ENCODE measurements around the gene C19orf53. TPM values are rescaled to one million over a fixed set of nuclear protein-coding genes. Genes with fewer than 3 reads are reported as not detected.

Gene C19orf53
- total and polyA plus RNA-seq, 2 of the 13 experiments (the other 11 are each of a cell fraction or from before 2014, with no cell fraction given), result 129 to 130 TPM

- ChIA-PET POLR2A (no interaction called here), CTCF (ENCODE audit: low intra/inter-chr PET ratio, low total read pairs) (no interaction called here)
- in situ Hi-C loops (cut with HindIII; ENCODE audit: extremely low pct_ligation_motif_present, low pct_unique_long_range_greater_than_20kb) (loop anchor here (10.0 kb wide), 1 partner anchor 453 kb away; no protein-coding TSS in a partner anchor), intact Hi-C loops (cut with micrococcal nuclease; ENCODE audit: unreplicated experiment) (no loop called here)
- no peak for ATAC-seq
- H3K27me3 ChIP-seq (ENCODE audit: control insufficient read depth in 1 of 2, insufficient read depth in 2 of 2, low read length in 2 of 2), result no peaks in the 10 kb centered on the region
- H3K4me1 ChIP-seq (ENCODE audit: insufficient read depth, low read length), result peaks cover 39% of the 10 kb centered on the region
- no TSS peak for BruUV-seq (replicated peaks)
- no peak overlapping the region for H3K27ac ChIP-seq (ENCODE audit: extremely low read length, insufficient read depth, low read length)
- no peaks in the 10 kb centered on the region for H4K20me1 ChIP-seq (ENCODE audit: insufficient read depth, low read length)
- H3K36me3 ChIP-seq (replicated peaks in 1 of 2; ENCODE audit: control insufficient read depth in 1 of 2, insufficient read depth in 2 of 2, low read length in 2 of 2), result no peaks in the 10 kb centered on the region
- peaks cover 6% of the 10 kb centered on the region for H3K79me2 ChIP-seq (ENCODE audit: insufficient read depth, low read length)
- H3K4me3 ChIP-seq (replicated peaks in 1 of 3; ENCODE audit: insufficient read depth in 1 of 3, low read depth in 2 of 3, low read length in 3 of 3), result no peak overlapping the region
- H3K9ac ChIP-seq (ENCODE audit: insufficient read depth, low read depth, low read length), result no peak overlapping the region
- no peak overlapping the region for H3K4me2 ChIP-seq (ENCODE audit: low read depth, low read length)
- no peak overlapping the region for H2AFZ ChIP-seq (ENCODE audit: low read length)
- H3K9me3 ChIP-seq (ENCODE audit: low read length), result no peaks in the 10 kb centered on the region
- TF ChIP-seq POGZ (CRISPR knock-in tag; IDR thresholded peaks at IDR 0.05), result no peak
- no peak for TF ChIP-seq HIVEP1 (CRISPR knock-in tag; IDR thresholded peaks at IDR 0.05)
- no peak for TF ChIP-seq ZNF180 (CRISPR knock-in tag; IDR thresholded peaks at IDR 0.05; ENCODE audit: borderline replicate concordance, low read depth)
- no peak for TF ChIP-seq SIX1 (CRISPR knock-in tag; IDR thresholded peaks at IDR 0.05; ENCODE audit: borderline replicate concordance)
- TF ChIP-seq ZSCAN5A (CRISPR knock-in tag; IDR thresholded peaks at IDR 0.05; ENCODE audit: borderline replicate concordance), result no peak
- peak; percentile 73 for TF ChIP-seq ATF7 (IDR thresholded peaks at IDR 0.05)
- TF ChIP-seq ATF7 (CRISPR knock-in tag; IDR thresholded peaks at IDR 0.05), result no peak
- no peak for TF ChIP-seq ZNF597 (CRISPR knock-in tag; IDR thresholded peaks at IDR 0.05)
- 74% methylated on average over 7 of the region's 8 CpGs for WGBS (ENCODE audit: low lambda C conversion rate)
- no peak for FAIRE-seq
- no peak for DNase-seq (ENCODE audit: low spot score)
These were observed 46.5 kb upstream of the C19orf53 start for GRCh38 chr19:13727798-13728197.

Measured in HepG2 (cell line).